Fibroblast of the aortic adventitia (primary cell): ENCODE results near the gene TLE4. TPM values are rescaled to one million over a fixed set of nuclear protein-coding genes. Genes with fewer than 3 reads are reported as not detected.
"Not testable (repeated sequence)": the region's sequence is repeated elsewhere in the genome, so short reads cannot be mapped to it uniquely, and the experiment has no call there.

Experiments
- DNase-seq: peaks from one replicate; pipeline ENCODE4 v3.0.0-alpha.2; 2010; ENCODE audit warnings: low read depth
- H3K4me3 ChIP-seq: 2 replicates; pipeline ENCODE4 v1.5.1; 2011; ENCODE audit warnings: low read depth, mild to moderate bottlenecking, control low read depth, low read length, moderate library complexity
- total RNA-seq: library from RNA; depleted of rRNA; stranded (reverse); fragments of >200 nt; gene quantifications from 2 replicates; pipeline ENCODE4 v1.2.3, GENCODE V29; 2012; ENCODE audit warnings: low replicate concordance
- TF ChIP-seq, protein P1 (sequence below): IDR thresholded peaks from 2 replicates; pipeline ENCODE4 v1.5.1; 2011; ENCODE audit warnings: mild to moderate bottlenecking, low read length, control low read depth, inconsistent platforms; ENCODE audit not compliant: insufficient read depth

Gene TLE4
- total RNA-seq, 1 donor = 14.7 TPM

DNA sequence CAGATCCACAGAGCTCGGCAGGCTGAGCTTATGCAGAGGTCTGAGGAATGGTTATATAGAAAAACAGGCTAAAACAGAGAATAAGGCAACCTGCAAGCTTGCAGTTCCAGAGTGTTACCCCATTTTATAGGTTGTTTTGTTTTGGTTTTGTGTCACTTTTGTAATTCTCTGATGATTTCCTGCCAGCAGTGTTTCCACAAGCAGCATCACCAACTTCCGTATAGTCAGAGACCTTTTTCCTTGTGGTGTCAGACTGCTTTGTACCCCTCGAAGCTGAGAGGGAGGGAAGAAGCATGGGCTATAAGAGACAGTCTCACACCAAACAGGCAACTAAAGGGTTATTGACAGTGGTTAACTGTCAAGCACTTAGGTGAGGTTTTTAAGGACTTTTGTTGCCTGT lies 61.8 kb downstream of the TLE4 start:
- DNase-seq = no peak
- H3K4me3 ChIP-seq = no peak overlapping the region
- TF ChIP-seq, protein P1, sequence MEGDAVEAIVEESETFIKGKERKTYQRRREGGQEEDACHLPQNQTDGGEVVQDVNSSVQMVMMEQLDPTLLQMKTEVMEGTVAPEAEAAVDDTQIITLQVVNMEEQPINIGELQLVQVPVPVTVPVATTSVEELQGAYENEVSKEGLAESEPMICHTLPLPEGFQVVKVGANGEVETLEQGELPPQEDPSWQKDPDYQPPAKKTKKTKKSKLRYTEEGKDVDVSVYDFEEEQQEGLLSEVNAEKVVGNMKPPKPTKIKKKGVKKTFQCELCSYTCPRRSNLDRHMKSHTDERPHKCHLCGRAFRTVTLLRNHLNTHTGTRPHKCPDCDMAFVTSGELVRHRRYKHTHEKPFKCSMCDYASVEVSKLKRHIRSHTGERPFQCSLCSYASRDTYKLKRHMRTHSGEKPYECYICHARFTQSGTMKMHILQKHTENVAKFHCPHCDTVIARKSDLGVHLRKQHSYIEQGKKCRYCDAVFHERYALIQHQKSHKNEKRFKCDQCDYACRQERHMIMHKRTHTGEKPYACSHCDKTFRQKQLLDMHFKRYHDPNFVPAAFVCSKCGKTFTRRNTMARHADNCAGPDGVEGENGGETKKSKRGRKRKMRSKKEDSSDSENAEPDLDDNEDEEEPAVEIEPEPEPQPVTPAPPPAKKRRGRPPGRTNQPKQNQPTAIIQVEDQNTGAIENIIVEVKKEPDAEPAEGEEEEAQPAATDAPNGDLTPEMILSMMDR = no peak

DNA sequence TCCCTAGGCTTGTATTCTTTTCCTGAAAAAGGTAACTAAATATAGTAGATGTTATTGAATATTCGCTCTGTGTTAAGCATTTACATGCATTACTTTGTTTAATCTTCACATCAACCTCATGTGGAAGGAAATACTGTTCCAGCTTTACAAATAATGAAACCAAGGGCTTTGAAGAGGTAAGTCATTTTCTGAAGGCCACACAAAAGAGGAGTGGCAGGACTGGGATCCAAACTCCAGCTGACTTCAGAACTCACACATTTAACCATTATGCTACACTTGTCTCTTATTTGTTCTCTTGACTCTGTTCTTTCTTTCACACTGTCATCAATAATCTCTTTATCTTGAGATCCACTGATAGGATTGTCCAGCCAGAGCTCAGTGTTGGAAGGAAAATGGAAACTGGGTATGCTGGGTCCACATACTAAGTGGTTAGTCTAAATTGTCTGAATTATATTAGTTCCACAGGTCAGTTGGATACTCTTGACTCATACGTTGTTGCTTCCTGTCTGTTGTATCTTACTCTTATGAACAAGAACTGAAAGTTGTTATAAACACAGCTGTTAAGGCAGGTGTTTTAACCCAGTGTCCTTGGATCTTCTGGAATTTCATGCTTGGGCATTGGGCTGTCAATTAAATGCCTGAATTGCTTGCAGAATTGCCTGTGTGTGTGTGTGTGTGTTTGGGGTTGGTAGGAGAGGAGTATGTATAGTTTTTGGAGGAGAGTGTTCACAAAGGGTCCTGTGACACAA lies 65.6 kb downstream of the TLE4 start:
- H3K4me3 ChIP-seq = no peak overlapping the region
- TF ChIP-seq, protein P1 = no peak
- no peak for DNase-seq

DNA sequence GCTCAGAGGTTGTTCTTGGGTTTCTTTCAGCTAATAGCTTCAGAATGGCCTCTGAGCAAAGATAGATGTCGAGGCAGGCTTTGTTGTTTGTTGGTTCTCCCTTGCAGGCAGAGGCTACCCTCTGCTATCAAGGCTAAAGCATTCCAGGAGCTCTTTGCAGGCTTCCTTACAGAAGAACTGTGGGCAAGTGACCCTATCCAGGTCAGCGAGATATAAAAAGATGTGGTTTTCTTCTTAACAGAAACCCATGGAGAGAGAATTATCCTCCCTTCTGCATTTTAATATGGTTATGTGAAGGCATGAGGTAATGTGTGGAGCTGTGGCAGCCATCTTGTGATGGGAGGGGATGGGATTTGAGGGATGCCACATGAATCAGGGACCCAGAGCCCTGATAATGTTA lies 67.0 kb downstream of the TLE4 start:
- H3K4me3 ChIP-seq = no peak overlapping the region
- TF ChIP-seq, protein P1 = no peak
- no peak for DNase-seq

DNA sequence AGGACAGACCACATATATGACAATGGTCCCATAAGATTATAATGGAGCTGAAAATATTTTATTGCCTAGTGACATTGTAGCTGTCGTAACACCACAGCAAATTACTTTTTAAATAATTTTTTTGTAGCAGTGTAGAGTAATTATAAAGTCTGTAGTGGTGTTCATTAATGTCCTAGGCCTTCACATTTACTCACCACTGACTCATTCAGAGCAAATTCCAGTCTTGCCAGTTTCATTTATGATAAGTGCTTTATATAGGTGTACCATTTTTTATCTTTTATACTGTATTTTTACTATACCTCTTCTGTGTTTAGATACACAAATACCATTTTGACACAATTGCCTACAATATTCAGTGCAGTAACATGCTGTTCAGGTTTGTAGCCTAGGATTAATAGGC lies 67.6 kb downstream of the TLE4 start:
- TF ChIP-seq, protein P1 = no peak
- H3K4me3 ChIP-seq = no peak overlapping the region
- DNase-seq = no peak

DNA sequence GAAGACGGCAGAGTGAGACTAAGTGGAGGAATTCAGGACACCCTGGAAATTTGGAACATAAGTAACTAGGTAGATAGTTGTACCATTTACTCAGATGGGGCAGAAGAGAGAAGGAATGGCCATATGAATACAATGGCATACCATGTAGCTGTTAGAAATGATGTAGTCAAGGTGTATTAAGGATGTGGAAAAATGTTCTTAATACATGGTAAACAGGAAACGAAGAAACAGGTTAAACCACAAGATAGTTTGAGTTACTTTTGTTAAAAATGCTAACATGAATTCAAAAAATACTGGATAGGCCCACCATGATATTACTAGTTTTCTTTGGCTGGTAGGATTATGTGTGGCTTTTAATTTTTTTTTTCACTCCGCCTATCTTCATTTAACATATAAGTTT lies 68.3 kb downstream of the TLE4 start:
- not testable (repeated sequence) for DNase-seq, H3K4me3 ChIP-seq

DNA sequence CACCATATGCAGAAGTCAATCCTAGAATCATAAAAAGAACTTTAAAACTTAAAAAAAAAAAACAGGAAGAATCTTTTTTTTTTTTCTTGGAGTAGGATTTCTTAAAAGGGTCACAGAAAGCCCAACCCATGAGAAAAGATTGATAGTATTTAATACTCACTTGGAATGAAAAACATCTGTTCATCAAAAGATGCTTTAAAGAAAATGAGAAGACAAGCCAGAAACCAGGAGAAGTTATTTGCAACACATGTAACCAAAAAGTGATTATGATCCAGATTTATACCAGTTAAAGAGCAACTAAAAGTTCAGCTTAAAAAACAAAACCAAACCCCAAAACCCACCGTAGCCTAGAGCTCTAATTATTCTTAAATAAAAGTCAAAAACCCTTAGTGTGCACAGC lies 69.3 kb downstream of the TLE4 start:
- H3K4me3 ChIP-seq = no peak overlapping the region
- DNase-seq = no peak
- TF ChIP-seq, protein P1 = no peak

DNA sequence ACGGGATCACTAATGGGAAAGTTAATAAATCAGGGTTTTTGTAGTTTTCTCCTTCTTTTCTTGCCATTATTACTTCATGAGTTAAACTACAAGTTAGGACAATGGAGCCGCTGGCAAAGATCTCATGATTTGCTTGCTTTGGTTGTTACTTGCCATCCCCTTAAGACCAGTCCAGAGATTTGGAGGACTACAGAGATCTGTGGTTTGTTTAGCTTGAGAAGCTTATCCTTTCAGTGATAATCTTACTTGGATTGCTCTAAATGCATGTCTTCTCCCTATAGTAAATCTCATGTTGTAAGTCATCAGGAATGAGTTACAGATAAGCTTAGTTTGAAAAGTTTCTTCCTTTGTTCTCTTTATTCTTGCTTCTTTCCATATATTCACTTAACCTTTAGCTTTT lies 70.9 kb downstream of the TLE4 start:
- H3K4me3 ChIP-seq = no peak overlapping the region
- DNase-seq = peak; percentile 51
- TF ChIP-seq, protein P1 = no peak
